Activated CD4-positive, alpha-beta T cell treated with anti-CD3 and anti-CD28 coated beads for 48 hours (primary cell): ENCODE data around the gene SAE1.

Source experiments
- DNase-seq: peaks from one replicate; pipeline ENCODE4 v3.0.0-alpha.2; 2020

The SAE1 gene

DNA sequence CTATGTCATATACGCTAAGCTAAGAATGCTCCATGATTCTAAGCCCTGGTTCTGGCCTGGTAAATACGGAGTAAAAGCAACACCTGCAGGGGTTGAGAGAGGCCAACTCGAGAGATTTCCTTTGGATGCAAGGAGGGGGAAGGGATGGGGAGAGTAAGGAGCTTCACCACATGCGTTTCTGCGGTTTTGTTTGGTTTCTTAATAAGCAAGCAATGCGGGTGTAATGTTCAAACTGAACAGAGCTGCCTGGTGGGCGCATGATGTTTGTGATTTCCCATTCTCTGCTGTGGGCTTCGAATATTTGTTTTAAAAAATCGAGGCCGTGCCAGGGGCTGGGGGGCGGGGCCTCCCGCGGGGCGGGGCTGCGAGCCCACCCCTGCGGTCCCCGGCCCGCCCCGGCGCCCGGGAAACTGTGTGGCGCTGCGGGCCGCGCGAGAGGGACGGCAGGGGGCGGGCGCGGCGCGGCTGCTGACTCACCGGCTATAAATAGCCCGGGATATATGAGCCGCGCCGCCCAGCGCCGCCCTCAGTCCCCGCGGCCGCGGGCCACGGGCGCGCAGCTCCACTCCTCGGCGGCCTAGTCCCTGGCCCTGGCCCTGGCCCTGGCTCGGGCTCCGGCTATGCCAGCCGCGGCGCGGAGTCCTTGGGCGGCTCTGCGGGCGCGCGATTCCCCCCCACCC, 95.3 kb downstream of the SAE1 start:
- peak; percentile 88 for DNase-seq

DNA sequence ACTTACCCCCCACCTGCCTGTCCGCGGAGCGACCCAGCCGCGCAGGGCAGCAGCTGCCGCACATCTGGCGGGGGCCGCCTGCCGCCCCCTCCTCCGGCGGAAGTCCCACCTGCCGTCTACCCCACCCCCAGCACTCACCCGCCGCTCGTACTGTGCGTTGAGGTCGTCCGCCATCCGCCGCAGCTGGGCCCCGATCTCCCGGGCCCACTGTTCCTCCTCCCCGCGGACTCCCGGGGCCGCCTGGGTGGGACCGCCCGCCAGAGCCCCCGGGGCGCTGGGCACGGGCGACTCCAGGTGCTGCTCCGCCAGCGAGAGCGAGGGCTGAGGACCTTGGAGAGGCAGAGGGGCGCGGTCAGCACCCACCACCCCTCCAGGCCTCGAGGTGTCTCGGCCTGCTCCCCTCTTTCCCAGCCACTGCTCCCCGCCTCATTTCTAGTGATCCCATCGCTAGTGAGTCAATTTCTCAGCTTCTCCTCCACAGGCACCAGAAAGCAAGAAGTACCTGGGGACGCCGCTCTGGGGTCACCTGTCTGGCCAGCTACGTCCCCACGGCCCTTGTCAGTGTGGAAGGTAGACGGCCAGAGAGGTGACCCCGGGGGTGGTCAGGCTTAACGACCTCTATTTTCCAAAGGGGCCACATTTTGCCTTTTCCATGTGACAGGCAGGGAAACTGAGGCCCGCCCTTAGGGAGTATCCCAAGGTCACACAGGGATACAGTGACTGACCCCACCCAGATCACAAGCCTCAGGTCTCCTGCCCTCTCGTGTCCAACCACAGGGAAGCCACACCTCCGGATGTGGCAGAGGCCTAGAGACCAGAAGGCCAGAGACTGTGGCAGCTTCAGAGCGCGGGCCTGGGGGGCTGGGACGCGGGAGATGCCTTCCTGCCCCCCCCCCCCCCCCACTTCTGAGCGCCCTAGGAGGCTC, 96.1 kb downstream of the SAE1 start:
- DNase-seq: peak; percentile 55

DNA sequence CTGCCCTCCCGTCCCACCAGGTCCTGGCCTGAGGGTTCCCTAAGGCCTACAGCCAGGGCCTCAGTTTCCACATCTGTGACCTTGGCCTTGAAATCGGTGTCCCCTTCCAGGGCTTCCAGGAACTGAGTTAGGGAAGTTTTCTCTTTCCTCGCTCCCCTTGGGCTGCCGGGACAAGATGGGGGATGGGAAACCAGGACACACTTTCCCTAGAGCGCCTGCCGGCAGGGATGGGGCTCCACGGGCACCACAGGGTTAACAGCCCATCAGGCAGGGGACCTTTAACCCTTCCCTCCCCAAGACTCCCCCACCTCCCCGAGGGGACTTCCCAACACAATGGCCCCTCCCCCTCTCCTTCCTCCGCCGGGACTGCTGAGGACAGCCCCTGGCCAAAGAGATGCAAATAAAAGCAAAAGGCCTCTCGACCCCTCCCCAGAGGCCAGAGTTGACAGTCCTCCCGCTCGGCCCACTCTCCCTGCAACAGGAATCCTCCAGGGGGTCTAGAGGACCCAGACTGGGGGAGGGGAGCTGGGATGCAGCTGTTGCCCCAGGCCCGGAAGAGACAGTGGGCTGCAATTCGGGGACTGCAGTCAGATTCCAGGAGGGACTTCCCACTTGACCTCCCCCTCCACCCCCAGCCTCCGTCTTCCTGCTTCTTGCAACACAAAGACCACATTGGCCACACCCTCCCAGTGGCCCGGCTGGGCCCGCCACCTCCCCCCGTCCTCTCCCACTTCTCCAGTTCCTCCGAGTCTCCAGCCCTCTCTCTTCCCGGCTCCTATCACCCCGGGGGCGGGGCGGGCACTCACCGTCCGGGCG, 96.9 kb downstream of the SAE1 start:
- peak; percentile 56 for DNase-seq

DNA sequence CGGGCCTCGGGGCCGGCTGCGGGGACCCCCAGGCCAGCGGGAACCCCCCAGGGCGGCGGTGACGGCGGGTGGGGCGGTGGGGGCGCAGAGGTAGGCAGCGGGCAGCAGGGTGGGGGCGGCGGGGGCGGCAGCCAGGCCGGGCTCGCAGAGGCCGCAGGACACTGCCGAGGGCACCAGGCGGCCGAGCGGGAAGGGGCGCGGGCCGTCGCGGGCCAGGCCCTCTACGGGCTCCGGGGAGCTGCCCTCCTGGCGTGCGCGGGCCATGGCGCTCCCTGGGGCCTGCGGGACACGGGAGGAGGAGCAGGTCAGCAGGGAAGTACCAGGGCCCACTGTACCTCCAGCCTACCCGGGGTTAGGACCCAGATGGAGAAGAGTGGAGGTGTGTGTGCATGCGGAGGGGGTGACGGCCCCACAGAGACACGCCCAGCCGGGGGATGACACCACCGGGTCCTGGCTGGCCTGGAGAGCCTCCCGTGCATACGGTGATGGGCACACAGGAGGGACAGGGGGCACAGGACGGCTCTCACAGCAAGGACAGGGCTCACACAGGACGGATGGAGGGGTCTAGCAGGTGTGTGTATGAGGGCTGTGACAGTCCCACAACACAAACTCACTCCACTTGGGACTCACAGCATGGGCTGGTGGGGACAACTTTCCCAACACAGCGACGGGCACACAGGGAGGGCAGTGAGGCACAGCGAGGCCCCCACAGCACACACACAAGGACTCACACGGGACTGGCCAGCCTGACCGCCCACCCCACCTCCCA, 97.7 kb downstream of the SAE1 start:
- DNase-seq: peak; percentile 60

DNA sequence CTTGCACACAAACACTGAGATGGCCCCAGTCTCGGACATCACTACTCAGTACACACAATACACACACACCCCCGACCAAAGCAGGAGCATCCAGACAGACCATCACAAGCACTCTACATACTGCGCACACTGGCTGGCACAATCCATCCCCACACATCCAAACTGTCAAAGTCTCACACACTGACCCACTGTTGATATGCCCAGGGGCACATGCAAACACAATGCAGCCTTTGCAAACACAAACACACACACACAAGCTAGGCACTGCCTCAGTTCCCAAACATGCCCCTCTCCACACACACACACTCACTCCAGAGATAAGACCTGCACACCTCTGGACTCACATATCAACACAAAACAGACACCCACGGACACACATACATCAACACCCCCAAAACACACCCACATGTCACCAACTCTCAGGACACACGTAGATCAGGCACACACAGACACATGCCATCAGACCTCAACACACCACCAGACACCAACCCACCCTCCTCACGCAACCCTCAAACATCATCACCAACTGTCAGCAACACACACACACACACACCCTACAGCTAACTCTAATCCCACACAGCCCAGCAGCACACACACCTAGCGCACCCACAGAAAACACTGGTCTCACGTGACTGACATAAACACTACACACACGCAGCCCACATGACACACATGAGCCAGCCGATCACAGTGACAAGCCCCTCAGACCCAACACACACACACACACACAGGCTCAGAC, 98.5 kb downstream of the SAE1 start:
- DNase-seq: peak; percentile 23

DNA sequence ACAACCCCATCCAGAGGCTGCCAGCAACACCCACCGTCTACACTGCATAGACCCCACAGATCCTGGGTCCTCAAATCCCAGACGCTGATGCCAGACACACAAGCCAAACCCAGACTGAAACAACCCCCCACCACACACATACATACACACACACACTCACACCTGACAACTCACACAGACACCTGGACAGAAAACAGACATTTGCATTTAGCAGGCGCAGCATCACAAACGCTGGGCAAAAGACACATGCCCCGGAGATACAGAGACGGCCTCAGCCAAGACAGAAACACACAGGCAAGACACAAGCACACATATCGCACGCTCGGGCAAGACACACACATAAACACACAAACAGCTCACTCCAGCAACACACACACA, 99.0 kb downstream of the SAE1 start:
- no peak for DNase-seq

DNA sequence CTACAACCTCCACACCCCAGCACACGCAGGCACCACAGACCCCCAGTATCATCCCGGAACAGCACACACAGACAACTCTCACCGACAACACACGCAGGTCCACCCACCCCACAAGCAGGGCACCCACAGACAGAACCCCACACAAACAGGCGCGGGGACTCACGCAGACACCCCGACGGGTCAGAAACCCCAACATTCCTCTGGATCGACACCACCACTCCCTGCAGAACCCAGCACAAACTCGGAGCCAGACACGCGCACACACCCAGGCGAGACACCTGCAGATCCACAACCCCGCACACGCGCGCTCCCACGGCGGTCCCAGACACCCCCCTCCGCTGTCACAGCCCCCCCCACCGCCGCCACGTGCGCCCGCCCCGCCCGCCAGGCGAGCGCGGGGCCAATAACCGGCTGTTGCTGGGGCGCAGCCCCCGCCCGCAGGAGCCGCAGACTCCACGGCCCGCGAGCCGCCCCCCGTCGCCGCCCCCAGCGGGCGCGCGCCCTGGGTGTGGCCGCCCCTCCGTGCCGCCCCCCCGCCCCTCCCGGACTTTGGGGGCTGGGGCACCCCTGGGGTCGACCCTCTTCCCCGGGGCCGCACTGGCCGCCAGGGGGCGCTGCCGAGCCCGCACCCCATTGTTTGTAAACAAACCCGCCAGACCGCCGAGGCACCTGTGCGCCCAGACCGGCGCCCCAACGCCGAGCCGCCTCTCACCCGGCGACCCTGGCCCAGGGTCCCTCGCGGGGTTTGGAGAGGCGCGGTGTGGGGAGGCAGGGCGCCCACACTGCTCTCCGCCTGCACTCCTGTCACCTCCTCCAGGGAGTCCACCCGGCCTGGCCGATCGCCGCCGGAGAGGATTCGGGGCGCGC, 99.7 kb downstream of the SAE1 start:
- DNase-seq: peak; percentile 86

DNA sequence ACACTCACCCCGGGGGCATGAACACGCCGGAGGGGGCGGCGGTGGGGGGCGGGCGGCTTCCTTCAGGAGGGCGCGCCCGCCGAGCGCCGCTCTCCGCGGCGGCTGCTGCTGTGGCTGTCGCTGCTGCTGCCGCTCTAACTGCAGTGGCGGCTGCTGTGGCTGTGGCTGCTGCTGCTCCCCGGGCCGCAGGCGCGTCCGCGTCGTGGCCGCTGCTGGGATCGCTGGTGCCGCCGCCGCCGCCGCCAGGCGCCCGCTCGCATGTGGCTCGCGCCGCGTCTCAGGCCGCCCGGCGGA, 100.2 kb downstream of the SAE1 start, which contains the start of gene BBC3:
TSS of gene BBC3 (minus strand) at position 279 of the 294 bp plus-strand sequence. CDS start 2,768 bp downstream, outside the sequence.
- DNase-seq: no peak

DNA sequence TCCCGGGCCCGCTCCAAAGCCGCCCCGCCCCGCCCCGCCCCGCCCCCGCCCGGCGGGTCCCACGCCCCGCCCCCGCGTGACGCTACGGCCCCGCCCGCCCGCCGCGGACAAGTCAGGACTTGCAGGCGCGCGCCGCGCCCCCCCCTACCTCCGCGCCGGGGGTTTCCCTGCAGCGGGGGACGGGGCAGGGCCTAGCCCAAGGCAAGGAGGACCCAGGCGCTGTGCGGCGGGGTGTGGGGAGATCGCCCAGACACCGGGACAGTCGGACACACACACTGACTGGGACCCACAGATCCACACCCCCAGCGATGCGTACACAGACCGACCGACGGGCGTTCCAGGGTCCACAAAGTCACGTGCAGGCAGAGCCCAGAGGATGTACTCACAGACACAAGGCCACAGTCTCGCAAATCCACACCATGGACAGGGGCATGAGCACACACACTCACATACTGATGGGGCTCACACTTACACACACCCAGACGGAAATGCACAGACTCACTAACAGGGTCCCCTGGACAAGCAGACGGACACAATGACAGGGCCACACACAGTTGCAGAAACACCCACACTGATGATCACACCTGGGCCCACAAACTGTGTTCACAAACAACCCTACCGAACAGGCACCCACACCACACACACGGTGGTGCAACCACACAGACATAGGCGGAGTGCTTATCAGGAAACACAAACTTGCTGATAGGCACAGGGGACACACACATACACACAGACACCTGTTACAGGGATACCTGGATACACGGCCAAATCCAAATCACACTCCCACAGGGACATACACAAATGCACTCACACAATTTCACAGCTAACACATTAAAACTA, 100.8 kb downstream of the SAE1 start:
- DNase-seq: peak; percentile 88

DNA sequence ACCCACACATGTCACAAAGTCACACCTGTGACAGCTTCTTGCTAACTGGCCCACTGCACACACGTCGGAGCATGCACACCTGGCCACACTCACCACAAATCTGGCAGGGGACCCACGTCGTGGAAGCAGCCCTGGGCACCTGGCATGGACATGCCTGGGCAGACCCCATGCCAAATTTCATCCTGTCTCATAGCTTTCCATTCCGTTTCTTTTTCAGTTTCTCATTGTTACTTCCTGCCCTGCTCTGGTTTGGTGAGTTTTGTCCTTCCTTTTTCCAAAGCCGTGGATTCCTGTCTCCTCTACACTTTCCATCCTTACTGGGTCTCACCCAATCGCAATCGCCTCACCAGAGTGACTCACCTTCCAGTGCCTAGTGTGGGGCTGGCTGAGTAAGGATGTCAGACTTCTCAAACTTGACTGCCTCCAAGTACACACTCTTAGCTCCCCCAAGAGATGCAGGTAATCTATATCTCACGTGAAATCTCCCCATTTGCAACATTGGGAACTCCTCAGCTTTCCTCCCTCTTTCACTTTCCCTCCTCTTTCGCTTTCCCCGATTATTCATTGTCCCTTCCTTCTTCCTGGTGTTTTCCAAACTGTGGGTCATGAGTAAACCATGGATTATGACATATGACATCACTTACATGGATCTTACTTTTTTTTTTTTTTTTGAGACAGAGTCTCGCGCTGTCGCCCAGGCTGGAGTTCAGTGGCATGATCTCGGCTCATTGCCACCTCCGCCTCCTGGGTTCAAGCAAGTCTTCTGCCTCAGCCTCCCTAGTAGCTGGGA, 102.0 kb downstream of the SAE1 start:
- DNase-seq: peak; percentile 50

DNA sequence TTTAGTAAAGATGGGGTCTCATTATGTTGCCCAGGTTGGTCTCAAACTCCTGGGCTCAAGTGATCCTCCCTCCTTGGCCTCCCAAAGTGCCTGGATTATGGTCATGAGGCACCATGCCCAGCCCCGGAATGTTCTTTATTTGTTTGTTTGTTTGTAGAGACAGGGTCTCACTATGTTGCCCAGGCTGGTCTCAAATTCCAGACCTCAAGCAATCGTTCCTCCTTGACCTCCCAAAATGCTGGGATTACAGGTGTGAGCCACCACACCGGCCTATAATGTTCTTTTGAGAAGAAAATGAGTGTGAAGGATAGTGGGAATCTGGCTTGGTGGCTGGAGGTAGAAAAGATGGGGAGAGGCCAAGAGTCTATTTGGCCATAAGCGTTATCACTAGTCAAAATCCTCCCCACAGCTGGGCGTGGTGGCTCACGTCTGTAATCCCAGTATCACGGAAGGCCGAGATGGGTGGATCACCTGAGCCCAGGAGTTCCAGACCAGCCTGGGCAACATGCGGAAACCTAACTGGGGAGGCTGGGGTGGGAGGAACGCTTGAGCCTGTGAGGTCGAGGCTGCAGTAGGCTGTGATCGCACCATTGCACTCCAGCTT, 105.5 kb downstream of the SAE1 start:
- DNase-seq: no peak

DNA sequence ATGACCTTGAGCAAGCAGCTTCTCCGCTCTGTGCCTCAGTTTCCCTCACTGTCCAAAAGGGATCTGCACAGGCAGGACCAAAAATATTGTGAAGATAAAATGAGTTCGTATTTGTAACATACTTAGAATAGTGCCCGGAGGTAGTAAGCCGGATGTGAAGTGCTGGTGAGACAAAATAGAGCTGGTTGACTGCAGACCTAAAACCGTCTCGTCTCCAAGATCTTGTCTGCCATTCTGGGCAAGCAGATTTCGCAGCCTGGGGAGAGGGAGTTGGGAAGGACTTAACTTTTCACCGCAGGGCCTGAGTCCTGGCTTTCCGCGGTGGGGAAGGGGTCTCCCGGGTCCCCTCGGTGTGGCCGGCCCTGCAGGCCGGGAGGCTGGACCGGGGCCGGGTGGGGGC, 108.5 kb downstream of the SAE1 start:
- no peak for DNase-seq

DNA sequence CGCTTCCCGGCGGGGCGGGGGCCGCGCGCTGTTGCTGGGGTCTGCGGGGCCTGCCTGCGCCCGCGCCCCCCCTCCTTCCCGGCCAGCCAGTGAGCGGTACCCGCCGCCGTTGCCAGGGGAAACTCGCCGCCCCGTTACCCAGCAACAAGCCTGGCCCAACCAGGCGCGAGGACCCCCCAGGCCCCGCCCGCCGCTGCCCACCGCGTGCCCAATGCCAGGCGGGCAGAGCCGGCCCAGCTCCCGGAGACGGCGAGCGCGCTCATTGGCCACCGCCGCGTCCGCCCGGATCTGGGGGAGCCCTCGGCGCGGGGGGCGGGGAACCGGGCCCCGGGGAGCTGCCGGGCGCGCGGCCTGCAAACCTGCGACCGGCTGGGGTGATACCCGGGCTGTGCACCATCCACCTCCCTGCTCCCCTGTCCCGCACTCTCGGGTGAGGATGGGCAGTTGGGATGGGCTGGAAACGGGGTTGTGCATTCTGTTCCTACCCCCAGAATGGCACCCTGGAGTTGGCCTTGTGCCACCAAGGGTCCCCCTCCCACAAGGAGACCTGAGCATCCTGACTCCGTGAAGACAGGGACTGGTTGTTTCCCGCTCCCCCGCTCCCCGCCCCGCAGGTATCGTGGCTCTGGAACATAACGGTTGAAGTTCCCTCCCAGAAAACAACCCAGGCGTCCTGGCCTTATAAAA, 109.1 kb downstream of the SAE1 start:
- DNase-seq: peak; percentile 52

DNA sequence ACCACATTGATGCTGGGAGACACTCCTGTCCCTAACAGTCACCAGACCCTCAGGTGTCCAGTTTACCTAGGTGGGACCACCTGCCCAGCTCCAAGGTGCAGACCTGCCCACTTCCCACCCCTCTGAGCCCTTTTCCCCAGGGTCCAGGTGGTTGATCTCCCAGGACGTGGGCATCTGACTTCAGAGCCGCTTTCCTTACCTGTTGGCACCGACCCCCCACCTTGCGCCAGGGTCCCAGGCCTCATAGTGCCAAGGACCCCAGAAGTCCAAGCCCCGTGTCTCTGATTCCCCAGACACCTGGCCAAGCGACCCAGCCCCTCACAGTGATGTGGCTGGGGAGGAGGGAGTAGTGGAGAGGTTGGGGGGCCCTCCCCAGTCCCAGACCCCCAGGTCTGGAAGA, 109.9 kb downstream of the SAE1 start:
- no peak for DNase-seq

DNA sequence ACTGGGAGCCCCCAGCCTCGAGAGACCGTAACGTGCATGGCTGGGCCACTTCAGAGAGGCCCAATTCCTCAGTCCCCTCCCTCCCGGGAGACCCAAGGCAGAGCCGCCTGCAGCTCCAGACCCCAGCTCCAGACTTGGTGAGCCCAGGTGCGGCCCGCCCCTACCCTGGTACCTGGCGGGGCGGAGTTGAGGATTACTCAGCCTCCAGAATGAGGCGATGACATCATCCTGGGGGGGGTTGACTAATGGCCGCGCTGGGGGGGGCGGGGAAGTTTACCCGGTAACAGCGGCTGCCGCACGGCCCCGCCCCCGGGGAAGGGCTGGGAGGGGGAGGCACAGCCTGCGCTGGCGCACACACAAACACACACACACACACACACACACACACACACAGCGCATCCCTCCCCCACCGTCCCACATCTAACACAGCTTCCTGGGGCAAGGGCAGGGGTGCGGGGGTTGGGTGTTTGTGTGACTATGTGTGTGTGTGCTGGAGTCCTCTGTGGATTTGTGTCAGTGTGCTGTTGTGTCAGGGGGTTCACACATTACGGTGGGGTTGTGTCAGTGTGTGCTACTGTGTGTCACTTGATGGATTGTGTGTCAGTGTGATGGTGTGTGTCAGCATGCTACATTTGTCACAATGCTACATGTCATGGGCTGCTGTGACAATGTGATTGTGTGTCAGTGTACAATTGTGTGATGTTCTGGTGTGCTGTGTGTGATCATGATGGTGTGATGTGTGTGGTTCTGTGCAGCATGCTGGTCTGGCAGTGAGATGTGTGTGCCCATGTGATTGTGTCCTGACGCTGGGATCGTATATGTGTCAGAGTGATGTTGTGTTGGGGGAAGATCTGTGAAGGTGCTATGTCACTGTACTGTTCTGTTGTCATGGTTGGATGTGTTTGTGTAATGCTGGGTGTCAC, 110.6 kb downstream of the SAE1 start:
- DNase-seq: peak; percentile 88

DNA sequence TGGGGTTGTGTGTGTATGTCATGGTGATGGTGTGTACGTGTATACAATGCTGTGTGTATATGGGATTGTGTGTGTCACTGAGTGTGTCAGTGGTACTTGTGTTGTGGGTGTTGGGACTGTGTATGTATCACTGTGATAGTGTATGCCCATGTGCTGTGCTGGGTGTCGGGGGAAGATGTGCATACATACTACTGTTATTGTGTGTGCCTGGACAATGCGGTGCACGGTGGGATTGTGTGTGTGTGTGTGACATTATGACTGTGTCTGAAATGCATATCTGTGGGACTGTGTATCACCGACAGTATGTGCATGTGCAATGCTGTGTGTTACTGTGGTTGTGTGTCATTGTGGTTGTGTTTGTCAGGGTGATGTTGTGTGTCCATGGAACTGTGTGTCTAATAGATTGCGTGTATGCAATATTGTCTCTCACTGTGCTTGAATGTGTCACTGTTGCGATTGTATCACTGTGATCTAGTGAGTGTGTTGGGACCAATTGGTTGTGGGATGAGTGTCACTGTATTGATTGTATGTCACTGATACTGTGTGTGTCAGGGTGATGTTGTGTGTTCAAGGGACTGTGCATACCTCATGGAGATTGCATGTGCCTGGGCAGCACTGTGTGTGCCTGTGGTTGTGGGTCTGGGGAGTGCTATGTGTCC, 111.4 kb downstream of the SAE1 start:
- no peak for DNase-seq
